Lower lobe of right lung (tissue), 2 donors: ENCODE results near the gene NRP1. TPM values are rescaled to one million over a fixed set of nuclear protein-coding genes. Genes with fewer than 3 reads are reported as not detected.

Experiments
- ATAC-seq, 2 donors: fragments of 200-7000 bp; cut with Tn5 transposase; one replicate each; pipeline ENCODE4 v1.9.1; 2020 to 2022; ENCODE audit warnings: mild to moderate bottlenecking in 2 of 2, moderate library complexity in 2 of 2
- DNase-seq: peaks from one replicate; pipeline ENCODE4 v3.0.0-alpha.2; 2020
- H3K27ac ChIP-seq: fragments of 200-600 bp; one replicate; pipeline ENCODE4 v1.8.0; 2022
- H3K27me3 ChIP-seq: fragments of 200-600 bp; one replicate; pipeline ENCODE4 v1.8.0; 2022; ENCODE audit warnings: low read depth
- H3K36me3 ChIP-seq: fragments of 200-600 bp; one replicate; pipeline ENCODE4 v1.8.0; 2022; ENCODE audit warnings: mild to moderate bottlenecking
- H3K4me1 ChIP-seq: fragments of 200-600 bp; one replicate; pipeline ENCODE4 v1.8.0; 2022
- H3K4me3 ChIP-seq: fragments of 200-600 bp; one replicate; pipeline ENCODE4 v1.8.0; 2022; ENCODE audit warnings: mild to moderate bottlenecking
- H3K9me3 ChIP-seq: fragments of 200-600 bp; one replicate; pipeline ENCODE4 v1.8.0; 2022
- intact Hi-C: fragments of 100-400 bp; cut with DNase I; formaldehyde crosslinking; loops from one replicate; pipeline ENCODE4 v1.11.0; 2022
- total RNA-seq: library from RNA; stranded (reverse); fragmentation: NEBNext Ultra II Directional; extraction: Animal tissue kit (Norgen Biotek cat#: 25700); gene quantifications from one replicate; pipeline ENCODE4 v1.2.1, GENCODE V29; 2021
- TF ChIP-seq, protein P1 (sequence below): fragments of 200-600 bp; IDR thresholded peaks from one replicate; pipeline ENCODE4 v1.8.0; 2022; ENCODE audit warnings: antibody characterized with exemption, mild to moderate bottlenecking
- donor health status: DM: no; HTN: yes; CAD: no; lungs with severe emphysema.

NRP1 gene
- total RNA-seq, 1 donor from 2014 or later, result 127 TPM

DNA sequence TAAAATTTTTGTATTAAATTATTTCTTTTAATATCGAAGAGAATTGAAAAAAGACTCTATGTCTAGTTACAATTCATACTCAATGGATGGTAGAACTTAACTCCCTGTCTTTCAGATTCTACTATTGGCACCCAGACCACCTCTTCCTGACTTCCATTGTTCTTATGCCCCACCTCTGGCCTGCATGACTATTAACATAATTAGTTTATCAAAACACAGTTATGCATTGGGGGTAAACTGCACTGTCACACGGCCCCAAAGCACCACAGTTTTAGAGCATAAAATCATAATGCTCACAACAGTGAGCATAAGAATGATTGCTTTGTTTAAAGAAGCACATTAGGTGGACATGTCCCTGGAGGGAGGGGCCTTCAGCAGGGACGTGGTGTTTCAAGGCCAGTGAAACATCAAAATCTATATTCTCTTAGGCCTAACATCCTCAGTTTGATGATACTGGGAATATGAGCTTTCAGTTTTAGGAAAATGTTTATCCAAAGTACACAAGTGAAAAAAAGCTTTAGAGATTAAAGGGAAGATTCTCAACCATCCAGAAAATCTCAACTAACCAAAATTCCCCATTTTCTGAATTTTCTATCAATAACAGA is 79.8 kb downstream of the NRP1 start:
- H3K36me3 ChIP-seq, result peaks cover 64% of the 10 kb centered on the region
- intact Hi-C loops, result no loop called here
- ATAC-seq (no peak), DNase-seq (no peak)
- TF ChIP-seq, protein P1, sequence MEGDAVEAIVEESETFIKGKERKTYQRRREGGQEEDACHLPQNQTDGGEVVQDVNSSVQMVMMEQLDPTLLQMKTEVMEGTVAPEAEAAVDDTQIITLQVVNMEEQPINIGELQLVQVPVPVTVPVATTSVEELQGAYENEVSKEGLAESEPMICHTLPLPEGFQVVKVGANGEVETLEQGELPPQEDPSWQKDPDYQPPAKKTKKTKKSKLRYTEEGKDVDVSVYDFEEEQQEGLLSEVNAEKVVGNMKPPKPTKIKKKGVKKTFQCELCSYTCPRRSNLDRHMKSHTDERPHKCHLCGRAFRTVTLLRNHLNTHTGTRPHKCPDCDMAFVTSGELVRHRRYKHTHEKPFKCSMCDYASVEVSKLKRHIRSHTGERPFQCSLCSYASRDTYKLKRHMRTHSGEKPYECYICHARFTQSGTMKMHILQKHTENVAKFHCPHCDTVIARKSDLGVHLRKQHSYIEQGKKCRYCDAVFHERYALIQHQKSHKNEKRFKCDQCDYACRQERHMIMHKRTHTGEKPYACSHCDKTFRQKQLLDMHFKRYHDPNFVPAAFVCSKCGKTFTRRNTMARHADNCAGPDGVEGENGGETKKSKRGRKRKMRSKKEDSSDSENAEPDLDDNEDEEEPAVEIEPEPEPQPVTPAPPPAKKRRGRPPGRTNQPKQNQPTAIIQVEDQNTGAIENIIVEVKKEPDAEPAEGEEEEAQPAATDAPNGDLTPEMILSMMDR, result no peak
- no peak overlapping the region for H3K27ac ChIP-seq
- H3K4me1 ChIP-seq, result peaks cover 26% of the 10 kb centered on the region
- no peak overlapping the region for H3K4me3 ChIP-seq
- H3K9me3 ChIP-seq, result no peaks in the 10 kb centered on the region
- H3K27me3 ChIP-seq, result no peaks in the 10 kb centered on the region

DNA sequence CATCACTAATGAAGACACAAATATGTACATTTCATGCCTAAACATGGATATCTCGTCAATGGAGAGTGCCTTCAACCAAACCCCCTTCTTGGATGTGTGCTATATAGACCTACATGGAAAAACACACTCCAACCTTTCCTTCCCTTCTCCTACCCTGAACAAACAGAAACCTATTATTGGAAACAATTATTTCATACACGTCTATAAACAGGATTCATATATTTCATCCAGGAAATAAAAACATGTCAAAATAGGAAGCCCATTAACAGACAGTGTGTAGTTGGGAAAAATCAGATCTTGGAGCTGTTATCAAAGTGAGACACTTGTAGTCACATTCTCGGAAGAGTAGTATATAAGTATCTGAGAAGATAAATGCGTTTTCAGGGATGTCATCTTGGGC is 81.1 kb downstream of the NRP1 start:
- Histone ChIP-seq H3K4me1 (peaks cover 38% of the 10 kb centered on the region), H3K4me3 (no peak overlapping the region), H3K27me3 (no peaks in the 10 kb centered on the region), H3K9me3 (no peaks in the 10 kb centered on the region), H3K36me3 (peaks cover 64% of the 10 kb centered on the region), H3K27ac (no peak overlapping the region)
- intact Hi-C loops, result no loop called here
- TF ChIP-seq, protein P1, result no peak
- no peak for ATAC-seq
- no peak for DNase-seq

DNA sequence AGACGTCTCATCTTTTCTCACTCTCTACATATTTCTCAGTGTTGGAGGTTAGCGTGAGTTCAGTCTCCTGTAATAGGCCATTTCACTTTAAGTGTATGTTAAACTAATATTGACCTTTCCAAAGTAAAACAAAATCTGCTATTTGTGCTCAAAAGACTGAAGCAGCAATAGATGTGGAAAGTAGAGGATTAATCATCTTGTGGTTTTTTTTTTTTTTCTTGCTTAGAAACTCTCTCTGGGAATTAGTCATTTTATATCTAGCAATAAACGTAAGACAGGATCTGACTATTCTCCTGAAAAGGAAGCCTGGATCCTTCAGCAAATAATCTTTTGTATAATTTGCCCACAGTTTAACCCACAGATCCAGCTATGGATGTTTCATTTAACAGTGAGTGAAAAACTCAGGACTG is 81.7 kb downstream of the NRP1 start:
- ATAC-seq (no peak), DNase-seq (no peak)
- intact Hi-C loops, result no loop called here
- Histone ChIP-seq H3K9me3 (no peaks in the 10 kb centered on the region), H3K27me3 (no peaks in the 10 kb centered on the region), H3K27ac (no peak overlapping the region), H3K36me3 (peaks cover 58% of the 10 kb centered on the region), H3K4me3 (no peak overlapping the region), H3K4me1 (peaks cover 43% of the 10 kb centered on the region)
- TF ChIP-seq, protein P1, result no peak

DNA sequence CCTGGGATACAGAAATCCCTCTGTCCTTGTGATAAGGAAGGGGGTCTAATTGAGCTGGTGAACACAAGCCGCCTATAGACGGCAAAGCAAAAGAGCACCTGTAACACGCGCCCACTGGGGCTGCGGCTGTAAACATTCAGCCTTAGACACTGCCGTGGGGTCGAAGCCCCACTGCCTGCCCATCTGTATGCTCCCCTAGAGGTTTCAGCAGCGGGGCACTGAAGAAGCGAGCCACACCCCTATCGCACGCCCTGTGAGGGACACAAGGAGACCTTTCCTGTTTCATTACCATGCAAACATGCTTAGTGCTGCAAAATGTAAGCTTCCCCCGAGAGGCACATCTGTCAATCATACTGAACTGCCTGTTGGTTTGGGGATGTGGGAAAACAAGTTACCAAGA is 82.1 kb downstream of the NRP1 start:
- ATAC-seq (no peak), DNase-seq (no peak)
- Histone ChIP-seq H3K4me3 (no peak overlapping the region), H3K4me1 (peaks cover 48% of the 10 kb centered on the region), H3K27ac (no peak overlapping the region), H3K36me3 (peaks cover 60% of the 10 kb centered on the region), H3K27me3 (no peaks in the 10 kb centered on the region), H3K9me3 (no peaks in the 10 kb centered on the region)
- intact Hi-C loops, result no loop called here
- TF ChIP-seq, protein P1, result no peak

DNA sequence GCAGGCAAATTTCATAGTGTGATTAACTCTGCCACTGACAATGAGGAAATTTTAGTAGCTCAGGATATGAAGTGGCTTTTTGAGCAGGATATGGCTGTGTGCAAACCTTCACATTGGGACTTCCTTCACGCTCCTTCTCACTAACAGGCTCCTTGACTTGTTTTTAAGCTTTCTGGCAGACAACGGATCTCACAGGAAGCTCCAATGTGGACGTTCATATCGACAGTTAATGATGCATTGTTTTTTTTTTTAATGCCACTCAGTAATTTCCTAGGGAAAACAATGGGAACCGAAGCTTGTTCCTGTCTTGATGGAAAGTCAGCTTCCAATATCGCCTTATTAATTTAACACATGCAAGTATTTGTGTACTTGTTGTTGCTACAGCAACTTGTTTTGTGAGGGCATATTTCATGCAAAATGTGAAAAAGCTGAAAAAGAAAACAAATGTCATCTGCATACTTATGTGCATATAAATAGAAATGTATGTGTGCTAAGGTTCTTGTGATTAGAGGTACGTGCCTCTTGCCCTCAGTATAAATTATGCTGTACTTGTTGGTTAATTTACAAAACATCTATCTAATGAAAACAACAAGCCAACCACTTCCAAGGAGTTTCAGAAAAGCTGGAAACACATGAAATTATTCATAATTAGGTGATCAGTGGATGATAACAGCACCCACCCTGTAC is 84.7 kb downstream of the NRP1 start:
- intact Hi-C loops, result no loop called here
- Histone ChIP-seq H3K27me3 (no peaks in the 10 kb centered on the region), H3K4me3 (no peak overlapping the region), H3K27ac (peak overlapping the region; percentile 59), H3K4me1 (peaks cover 49% of the 10 kb centered on the region), H3K36me3 (peaks cover 47% of the 10 kb centered on the region), H3K9me3 (no peaks in the 10 kb centered on the region)
- ATAC-seq (no peak), DNase-seq (no peak)
- TF ChIP-seq, protein P1, result no peak
